GM08714 (cell line): Measurements from ENCODE around the gene CCDC88C.

Experiments used
- H3K4me3 ChIP-seq: fragments of 200-500 bp; sonication (Bioruptor generic); 2 replicates; pipeline ENCODE4 v1.5.1; 2014; ENCODE audit warnings: mild to moderate bottlenecking, low read length, inconsistent platforms
- ZNF274 ChIP-seq: IDR thresholded peaks from 2 replicates; pipeline ENCODE4 v1.6.1; 2012; ENCODE audit warnings: mild to moderate bottlenecking, low read depth, low read length

The CCDC88C gene

GRCh38 chr14:91313154-91313850 lies 104.3 kb downstream of the CCDC88C start:
- no peak for TF ChIP-seq ZNF274
- H3K4me3 ChIP-seq, result no peak overlapping the region

- no peak for TF ChIP-seq ZNF274
Observed at GRCh38 chr14:91311284-91311662, 106.3 kb downstream of the CCDC88C start.

GRCh38 chr14:91310606-91311283 lies 106.9 kb downstream of the CCDC88C start:
- TF ChIP-seq ZNF274, result no peak
- H3K4me3 ChIP-seq, result no peak overlapping the region

More at GRCh38 chr14:91311284-91311662, 106.3 kb downstream of the CCDC88C start:
- H3K4me3 ChIP-seq, result no peak overlapping the region

GRCh38 chr14:91309756-91310280 lies 107.8 kb downstream of the CCDC88C start:
- no peak for TF ChIP-seq ZNF274
- H3K4me3 ChIP-seq, result no peak overlapping the region

- no peak overlapping the region for H3K4me3 ChIP-seq
- TF ChIP-seq ZNF274, result no peak
Observed at GRCh38 chr14:91308337-91308736, 109.3 kb downstream of the CCDC88C start.

- TF ChIP-seq ZNF274, result no peak
- H3K4me3 ChIP-seq, result no peak overlapping the region
Observed at GRCh38 chr14:91307652-91308051, 110.0 kb downstream of the CCDC88C start.

- TF ChIP-seq ZNF274, result no peak
- H3K4me3 ChIP-seq, result no peak overlapping the region
Observed at GRCh38 chr14:91307046-91307445, 110.6 kb downstream of the CCDC88C start.

GRCh38 chr14:91306547-91306946 lies 111.1 kb downstream of the CCDC88C start:
- no peak for TF ChIP-seq ZNF274
- H3K4me3 ChIP-seq, result no peak overlapping the region

- no peak for TF ChIP-seq ZNF274
- no peak overlapping the region for H3K4me3 ChIP-seq
Observed at GRCh38 chr14:91305650-91306431, 111.8 kb downstream of the CCDC88C start.

- no peak for TF ChIP-seq ZNF274
- no peak overlapping the region for H3K4me3 ChIP-seq
Observed at GRCh38 chr14:91303924-91304229, 113.7 kb downstream of the CCDC88C start.

GRCh38 chr14:91303091-91303923 lies 114.3 kb downstream of the CCDC88C start:
- TF ChIP-seq ZNF274, result no peak
- H3K4me3 ChIP-seq, result no peak overlapping the region

GRCh38 chr14:91302391-91302790 lies 115.2 kb downstream of the CCDC88C start:
- H3K4me3 ChIP-seq, result no peak overlapping the region
- TF ChIP-seq ZNF274, result no peak

- H3K4me3 ChIP-seq, result no peak overlapping the region
- no peak for TF ChIP-seq ZNF274
Observed at GRCh38 chr14:91300957-91301356, 116.7 kb downstream of the CCDC88C start.
